HG02973 (cell line): ENCODE measurements around the gene TGDS.

Experiments used
- ATAC-seq: cut with Tn5 transposase; IDR thresholded peaks from one replicate; pipeline ENCODE4 v1.9.1; 2021; ENCODE audit warnings: moderate library complexity; ENCODE audit not compliant: unreplicated experiment

Gene TGDS

DNA sequence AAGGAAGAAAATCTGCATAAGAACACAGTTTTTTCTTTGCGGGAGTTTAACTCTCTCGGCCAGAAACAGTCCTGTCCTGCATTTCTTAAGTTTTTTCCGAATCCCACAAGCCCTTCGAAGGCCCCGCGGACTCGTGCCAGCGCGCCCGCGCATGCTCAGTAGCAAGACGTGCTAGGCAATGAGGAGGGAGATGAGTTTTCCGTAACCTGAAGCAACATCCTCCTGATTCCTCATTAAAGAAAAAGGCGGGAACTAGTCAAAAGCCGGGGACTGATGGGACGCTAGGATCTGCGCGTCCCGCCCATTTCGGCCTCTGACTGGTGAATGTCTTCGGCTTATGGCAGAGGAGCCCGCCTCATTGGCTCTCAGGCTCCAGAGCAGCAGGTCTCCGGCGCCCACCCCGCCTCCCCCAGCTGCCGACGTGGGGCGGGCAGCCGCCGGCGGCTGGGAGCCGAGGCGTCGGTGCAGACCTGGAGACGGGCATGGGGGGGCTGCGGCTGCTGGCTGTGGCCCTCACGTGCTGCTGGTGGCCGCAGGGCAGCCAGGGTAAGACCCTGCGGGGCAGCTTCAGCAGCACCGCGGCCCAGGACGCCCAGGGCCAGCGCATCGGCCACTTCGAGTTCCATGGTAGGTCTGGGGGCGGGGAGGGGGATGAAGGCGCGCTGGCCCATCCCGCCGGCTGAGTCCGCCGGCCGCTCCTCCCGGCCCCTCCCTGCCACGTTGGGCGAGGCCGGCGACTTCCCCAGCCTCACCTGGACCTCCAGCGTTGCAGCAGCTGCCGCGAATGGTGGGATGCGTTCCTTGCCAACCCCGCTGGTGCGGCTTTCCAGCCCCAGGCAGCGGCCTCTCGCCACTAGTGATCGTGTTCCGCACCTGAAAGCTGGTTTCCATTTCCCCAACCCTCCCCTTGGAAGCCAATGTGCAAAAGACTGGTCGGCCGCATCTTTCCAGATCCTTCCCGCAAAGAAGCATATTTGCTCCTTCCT, 5.8 kb upstream of the TGDS start, which contains the start of gene GPR180:
GPR180 (plus strand) TSS at position 412 of the 986 bp plus-strand sequence; CDS start at position 483, 71 bp downstream.
- peak; percentile 100 for ATAC-seq

GRCh38 chr13:94599877-94600276, 3.9 kb upstream of the TGDS start:
- no peak for ATAC-seq

DNA sequence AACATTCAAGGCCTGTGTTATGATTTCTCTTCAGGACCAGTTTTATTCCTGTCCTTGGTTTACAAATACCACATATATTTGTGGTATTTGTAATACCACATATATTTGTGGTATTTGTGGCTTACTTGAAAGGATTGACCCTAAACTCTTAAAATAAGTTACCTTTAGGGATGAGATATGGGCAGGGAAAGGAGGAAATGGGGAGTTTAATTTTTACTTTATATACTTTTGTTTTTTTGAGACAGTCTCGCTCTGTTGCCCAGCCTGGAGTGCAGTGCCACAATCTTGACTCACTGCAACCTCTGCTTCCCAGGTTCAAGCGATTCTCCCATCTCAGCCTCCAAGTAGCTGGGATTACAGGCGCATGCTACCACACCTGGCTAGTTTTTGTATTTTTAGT, 2.3 kb upstream of the TGDS start:
- no peak for ATAC-seq

DNA sequence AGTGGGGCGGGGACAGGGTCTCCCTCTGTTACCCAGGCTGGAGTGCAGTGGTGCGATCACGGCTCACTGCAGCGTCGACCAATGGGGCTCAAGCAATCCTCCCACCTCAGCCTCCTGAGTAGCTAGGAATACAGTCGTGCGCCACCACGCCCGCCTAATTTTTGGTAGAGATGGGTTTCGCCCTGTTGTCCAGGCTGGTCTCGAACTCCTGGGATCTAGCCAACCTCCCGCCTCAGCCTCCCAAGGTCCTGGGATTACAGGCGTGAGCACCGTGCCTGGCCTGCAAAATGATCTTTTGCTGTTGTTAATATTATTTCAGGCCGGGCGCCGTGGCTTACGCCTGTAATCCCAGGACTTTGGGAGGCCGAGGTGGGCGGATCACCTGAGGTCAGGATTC, 621 bp upstream of the TGDS start:
- ATAC-seq: no peak

GRCh38 chr13:94595001-94595949, 677 bp downstream of the TGDS start:
- peak; percentile 52 for ATAC-seq

DNA sequence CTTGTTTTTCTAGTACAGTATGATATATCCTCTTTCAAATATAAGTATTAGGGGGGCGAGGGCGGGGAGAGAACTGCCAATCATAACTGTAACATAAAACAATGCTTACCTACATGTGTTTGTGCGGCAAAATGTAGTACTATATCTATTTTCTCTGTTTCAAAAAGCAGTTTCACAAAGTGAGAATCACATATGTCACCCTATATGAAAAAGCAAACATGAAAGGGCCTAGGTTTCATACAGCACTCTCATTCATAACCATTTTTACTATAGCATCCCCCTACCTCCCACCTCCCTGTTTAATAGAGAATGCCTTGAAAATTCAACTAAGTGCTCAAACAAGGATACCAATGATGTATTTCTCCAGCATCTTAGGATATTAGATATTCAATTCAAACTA, 5.2 kb downstream of the TGDS start:
- no peak for ATAC-seq

DNA sequence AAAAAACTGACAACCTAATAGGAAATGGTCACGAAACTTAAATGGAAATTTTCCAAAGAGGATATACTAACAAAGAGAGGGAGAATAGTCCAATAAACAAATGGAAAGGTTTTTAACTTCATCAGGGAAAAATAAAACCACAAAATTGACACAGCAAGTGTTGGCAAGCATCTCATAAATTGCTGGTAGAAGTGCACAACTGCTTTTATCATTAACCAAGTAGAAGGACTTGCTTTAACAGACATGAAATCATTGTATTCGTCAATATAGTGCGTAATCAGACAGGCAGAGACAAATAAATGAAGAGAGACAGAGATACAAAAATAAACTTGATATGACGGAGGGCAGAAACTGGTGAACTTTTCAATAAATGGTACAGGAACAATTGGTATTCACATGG, 7.4 kb downstream of the TGDS start:
- no peak for ATAC-seq

- ATAC-seq: no peak
These were observed 9.6 kb downstream of the TGDS start for GRCh38 chr13:94586371-94586770.

DNA sequence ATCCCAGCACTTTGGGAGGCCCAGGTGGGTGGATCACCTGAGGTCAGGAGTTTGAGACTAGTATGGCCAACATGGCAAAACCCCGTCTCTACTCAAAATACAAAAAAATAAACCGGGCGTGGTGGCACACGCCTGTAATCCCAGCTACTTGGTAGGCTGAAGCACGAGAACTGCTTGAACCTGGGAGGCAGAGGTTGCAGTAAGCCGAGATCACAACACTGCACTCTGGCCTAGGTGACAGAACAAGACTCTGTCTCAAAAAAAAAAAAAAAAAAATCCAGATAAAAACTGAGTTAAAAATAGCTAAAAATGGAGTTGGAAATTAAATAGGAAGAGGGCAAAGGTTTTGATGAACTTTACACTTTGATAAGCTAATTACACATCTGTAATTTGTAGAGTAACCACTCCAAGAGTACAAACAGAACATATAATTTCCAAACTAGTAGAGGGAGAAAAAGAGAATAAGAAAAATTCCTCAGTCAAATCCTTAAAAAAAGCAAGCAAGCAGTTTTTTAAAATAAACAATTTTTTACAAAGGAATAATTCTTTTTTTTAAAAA, 10.3 kb downstream of the TGDS start:
- ATAC-seq: no peak

DNA sequence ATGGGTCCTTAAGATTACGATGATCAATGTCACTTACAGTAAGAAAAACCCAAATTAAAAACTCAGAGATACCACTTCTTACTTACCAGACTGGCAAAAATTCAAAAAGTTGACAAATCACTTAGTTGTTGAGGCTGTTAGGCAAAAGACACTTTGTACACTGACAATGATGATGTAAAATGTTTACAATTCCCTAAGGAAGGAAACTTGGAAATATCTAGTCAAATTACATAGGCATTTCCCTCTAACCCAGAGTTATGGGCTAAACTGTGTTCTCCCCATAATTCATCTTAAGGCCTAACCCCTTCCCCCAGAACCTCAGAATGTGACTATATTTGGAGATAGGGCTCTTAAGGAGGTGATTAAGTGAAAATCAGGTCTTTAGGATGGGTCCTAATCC, 12.0 kb downstream of the TGDS start:
- ATAC-seq: no peak

DNA sequence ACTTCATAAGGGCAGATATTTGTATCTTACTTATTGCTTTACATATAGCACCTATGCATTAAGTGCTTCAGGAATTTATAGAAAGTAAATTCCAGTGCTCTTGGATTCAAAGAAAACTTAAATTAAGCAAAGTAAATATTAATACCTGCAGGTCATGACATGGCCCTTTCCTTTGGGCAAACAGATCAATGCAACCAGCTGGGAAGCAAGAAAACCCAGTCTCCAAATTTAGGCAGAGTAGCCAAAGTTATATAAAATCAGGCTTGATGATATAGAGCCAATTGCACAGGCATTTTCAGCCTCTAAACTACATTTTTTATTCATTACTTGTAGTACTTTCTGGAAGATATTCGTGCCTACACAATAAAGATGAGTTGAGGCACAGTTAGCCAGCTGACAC, 16.9 kb downstream of the TGDS start:
- no peak for ATAC-seq

DNA sequence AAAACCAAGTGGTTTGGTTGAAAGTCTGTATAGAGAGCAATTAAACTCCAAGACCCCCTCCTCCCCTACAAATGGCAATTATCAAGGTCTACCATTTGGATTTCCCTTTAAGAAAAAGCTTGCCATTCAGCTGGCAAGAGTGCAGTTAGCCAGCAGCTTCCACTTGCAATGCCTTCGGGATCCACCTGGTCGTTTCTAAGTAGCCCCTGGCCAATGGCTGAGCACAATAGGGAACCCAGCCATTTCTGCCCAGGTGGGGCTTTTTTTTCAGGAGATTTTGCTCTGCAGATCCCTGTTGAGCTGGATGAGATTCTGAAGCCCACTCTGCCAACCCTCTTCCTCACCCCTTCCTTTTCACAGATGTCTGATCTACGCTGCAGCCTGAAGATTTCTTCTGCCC, 26.3 kb downstream of the TGDS start:
- ATAC-seq: no peak

- no peak for ATAC-seq
These were observed 27.5 kb downstream of the TGDS start for GRCh38 chr13:94568443-94568842.

- no peak for ATAC-seq
These were observed 28.4 kb downstream of the TGDS start for GRCh38 chr13:94567581-94567980.

- no peak for ATAC-seq
These were observed 34.8 kb downstream of the TGDS start for GRCh38 chr13:94561126-94561525.

GRCh38 chr13:94560116-94560515, 35.8 kb downstream of the TGDS start:
- no peak for ATAC-seq

- no peak for ATAC-seq
These were observed 36.6 kb downstream of the TGDS start for GRCh38 chr13:94559222-94559795.

DNA sequence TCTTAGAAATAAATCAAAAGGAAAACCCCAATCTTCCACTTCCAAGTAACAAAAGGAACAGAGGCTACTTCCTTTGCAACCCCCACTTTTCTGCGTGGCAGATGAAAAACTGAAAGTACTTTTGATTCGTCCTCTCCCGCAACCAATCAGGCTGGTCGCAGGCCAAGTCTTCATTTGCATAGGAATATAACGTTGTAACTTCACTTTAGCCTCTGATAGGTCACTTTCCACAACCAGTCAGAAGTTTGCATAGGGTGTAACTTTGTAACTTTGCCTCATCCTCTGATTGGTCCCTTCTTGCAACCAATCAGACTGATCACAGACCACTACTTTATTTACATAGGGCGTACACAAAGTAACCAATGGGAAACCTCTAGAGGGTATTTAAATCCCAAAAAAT, 37.2 kb downstream of the TGDS start:
- no peak for ATAC-seq

- ATAC-seq: no peak
These were observed 38.2 kb downstream of the TGDS start for GRCh38 chr13:94557684-94558235.

DNA sequence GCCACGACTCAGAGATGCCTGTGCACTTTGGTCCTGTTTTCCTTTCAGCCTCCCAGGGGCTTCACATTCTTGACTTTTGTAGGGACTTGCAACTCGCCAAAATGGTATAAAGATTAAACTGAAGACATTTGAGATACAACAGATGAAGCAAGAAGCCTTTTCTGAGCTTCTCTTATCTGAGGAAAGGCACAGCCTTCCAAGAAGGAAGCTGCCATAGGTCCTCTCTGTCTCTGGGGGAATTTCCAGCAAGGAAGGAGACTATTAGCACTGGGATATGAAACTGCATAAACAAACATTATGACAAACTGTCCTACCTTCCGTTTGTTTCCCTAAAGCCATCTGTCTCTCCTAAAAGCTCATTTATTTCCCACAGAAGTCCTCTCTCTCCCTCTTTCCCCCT, 39.3 kb downstream of the TGDS start:
- ATAC-seq: no peak

- ATAC-seq: no peak
These were observed 39.9 kb downstream of the TGDS start for GRCh38 chr13:94556041-94556440.
